Frontal cortex (tissue), 4 donors: ENCODE measurements around the gene MASP1. TPM values are rescaled to one million over a fixed set of nuclear protein-coding genes. Genes with fewer than 3 reads are reported as not detected.
"Not testable (repeated sequence)": the region's sequence is repeated elsewhere in the genome, so short reads cannot be mapped to it uniquely, and the experiment has no call there.

Experiments used
- DNase-seq, 2 donors: peaks; one replicate each; pipeline ENCODE4 v3.0.0; 2012; ENCODE audit warnings: low spot score in 2 of 2
- FAIRE-seq: peaks from 2 replicates; lab custom pipeline; 2012; peaks lifted over from hg19 to GRCh38; lab: Jason Lieb, UNC
- total RNA-seq: library from RNA; depleted of rRNA; stranded (reverse); fragments of >200 nt; gene quantifications from one replicate; pipeline ENCODE4 v1.2.3, GENCODE V29; 2014
- donor health status: control.
- donor health status: control.
- donor health status: control.

MASP1 gene
- total RNA-seq, 1 donor from 2014 or later: 22.8 TPM

GRCh38 chr3:187238239-187238638, 53.3 kb downstream of the MASP1 start:
- FAIRE-seq (no peak), DNase-seq (no peak)

- no peak for FAIRE-seq
- DNase-seq: no peak
These were observed 53.8 kb downstream of the MASP1 start for GRCh38 chr3:187237741-187238140.

GRCh38 chr3:187236962-187237361, 54.6 kb downstream of the MASP1 start:
- FAIRE-seq: no peak
- no peak for DNase-seq

- no peak for FAIRE-seq
- DNase-seq: no peak
These were observed 61.5 kb downstream of the MASP1 start for GRCh38 chr3:187230011-187230410.

- FAIRE-seq (no peak), DNase-seq (no peak)
These were observed 62.8 kb downstream of the MASP1 start for GRCh38 chr3:187228740-187229139.

- FAIRE-seq (no peak), DNase-seq (no peak)
These were observed 63.8 kb downstream of the MASP1 start for GRCh38 chr3:187227658-187228258.

GRCh38 chr3:187223799-187224198, 67.7 kb downstream of the MASP1 start:
- DNase-seq (no peak), FAIRE-seq (no peak)

- no peak for FAIRE-seq
- no peak for DNase-seq
These were observed 68.7 kb downstream of the MASP1 start for GRCh38 chr3:187222801-187223200.

GRCh38 chr3:187215460-187215859, 76.1 kb downstream of the MASP1 start:
- FAIRE-seq (no peak), DNase-seq (no peak)

GRCh38 chr3:187213616-187214015, 77.9 kb downstream of the MASP1 start:
- no peak for DNase-seq
- FAIRE-seq: no peak

- DNase-seq (no peak), FAIRE-seq (no peak)
These were observed 78.8 kb downstream of the MASP1 start for GRCh38 chr3:187212705-187213104.

- DNase-seq: no peak
- FAIRE-seq: no peak
These were observed 79.4 kb downstream of the MASP1 start for GRCh38 chr3:187212196-187212545.

- DNase-seq: no peak
- FAIRE-seq: no peak
These were observed 79.9 kb downstream of the MASP1 start for GRCh38 chr3:187211532-187212195.

- no peak for DNase-seq
- FAIRE-seq: no peak
These were observed 80.8 kb downstream of the MASP1 start for GRCh38 chr3:187210545-187211327.

- FAIRE-seq (no peak), DNase-seq (no peak)
These were observed 81.4 kb downstream of the MASP1 start for GRCh38 chr3:187210091-187210490.

GRCh38 chr3:187209491-187209890, 82.0 kb downstream of the MASP1 start:
- FAIRE-seq (no peak), DNase-seq (no peak)

- no peak for FAIRE-seq
These were observed 83.4 kb downstream of the MASP1 start for GRCh38 chr3:187208159-187208558.

GRCh38 chr3:187207624-187208023, 83.9 kb downstream of the MASP1 start:
- FAIRE-seq (no peak), DNase-seq (no peak)

More at GRCh38 chr3:187208159-187208558, 83.4 kb downstream of the MASP1 start:
- no peak for DNase-seq

GRCh38 chr3:187207062-187207461, 84.5 kb downstream of the MASP1 start:
- no peak for FAIRE-seq
- DNase-seq: no peak

GRCh38 chr3:187205683-187206082, 85.9 kb downstream of the MASP1 start:
- FAIRE-seq (no peak), DNase-seq (no peak)

- DNase-seq, FAIRE-seq: not testable (repeated sequence)
These were observed 92.0 kb downstream of the MASP1 start for GRCh38 chr3:187199463-187200050.
